Calu3 (cell line): ENCODE data around the gene LGR5. TPM values are rescaled to one million over a fixed set of nuclear protein-coding genes. Genes with fewer than 3 reads are reported as not detected.

Experiments used
- BruUV-seq: library from RNA; stranded (reverse); fragments of 400-500 nt; replicated peaks from 2 replicates; lab custom pipeline; 2021; lab: Mats Ljungman, UMichigan
- CTCF ChIA-PET: fragments of 300-600 bp; sonication (Branson Sonifier 250); formaldehyde crosslinking; loops from one replicate; lab custom pipeline; 2022; ENCODE audit warnings: antibody characterized with exemption; lab: Charles Lee
- DNase-seq: peaks from one replicate; pipeline ENCODE4 v3.0.0; 2022
- H3K27ac Mint-ChIP-seq: one replicate; pipeline ENCODE4 v1.8.0; 2022; ENCODE audit warnings: mixed read lengths; ENCODE audit not compliant: unreplicated experiment
- H3K27me3 Mint-ChIP-seq: one replicate; pipeline ENCODE4 v1.8.0; 2022; ENCODE audit warnings: mixed read lengths; ENCODE audit not compliant: unreplicated experiment
- H3K36me3 Mint-ChIP-seq: one replicate; pipeline ENCODE4 v1.8.0; 2022; ENCODE audit warnings: mild to moderate bottlenecking, moderate library complexity, mixed read lengths; ENCODE audit not compliant: insufficient read depth, unreplicated experiment
- H3K4me1 Mint-ChIP-seq: one replicate; pipeline ENCODE4 v1.8.0; 2022; ENCODE audit warnings: mild to moderate bottlenecking, low read depth, mixed read lengths; ENCODE audit not compliant: unreplicated experiment
- H3K4me3 Mint-ChIP-seq: one replicate; pipeline ENCODE4 v1.8.0; 2022; ENCODE audit warnings: mild to moderate bottlenecking, low read depth, moderate library complexity, mixed read lengths; ENCODE audit not compliant: unreplicated experiment
- H3K9me3 Mint-ChIP-seq: one replicate; pipeline ENCODE4 v1.8.0; 2022; ENCODE audit warnings: low read depth, mixed read lengths; ENCODE audit not compliant: unreplicated experiment
- CTCF ChIP-seq: fragments of 200-600 bp; IDR thresholded peaks from one replicate; pipeline ENCODE4 v1.8.0; 2022; ENCODE audit warnings: antibody characterized with exemption; ENCODE audit not compliant: unreplicated experiment
- intact Hi-C: fragments of 100-400 bp; cut with micrococcal nuclease; formaldehyde crosslinking; loops from one replicate; pipeline ENCODE4 v1.10.0; 2022; ENCODE audit not compliant: unreplicated experiment
- total RNA-seq: library from RNA; stranded (reverse); gene quantifications from 2 replicates; pipeline ENCODE4 v1.2.3, GENCODE V29; 2022

The LGR5 gene
- total RNA-seq, 1 experiment from 2014 or later, result 0.09 TPM

GRCh38 chr12:71430756-71431155 is 8.8 kb upstream of the LGR5 start:
- CTCF ChIA-PET, result no interaction called here
- no peak for DNase-seq
- no peaks in the 10 kb centered on the region for H3K9me3 Mint-ChIP-seq
- H3K27ac Mint-ChIP-seq, result no peak overlapping the region
- H3K36me3 Mint-ChIP-seq, result no peaks in the 10 kb centered on the region
- H3K4me3 Mint-ChIP-seq, result no peak overlapping the region
- intact Hi-C loops, result no loop called here
- no TSS peak for BruUV-seq
- H3K27me3 Mint-ChIP-seq, result peaks cover 49% of the 10 kb centered on the region
- H3K4me1 Mint-ChIP-seq, result no peaks in the 10 kb centered on the region
- TF ChIP-seq CTCF, result no peak

- peaks cover 49% of the 10 kb centered on the region for H3K27me3 Mint-ChIP-seq
- intact Hi-C loops, result no loop called here
- no peak overlapping the region for H3K4me3 Mint-ChIP-seq
- H3K4me1 Mint-ChIP-seq, result no peaks in the 10 kb centered on the region
- CTCF ChIA-PET, result no interaction called here
- no peak for DNase-seq
- no TSS peak for BruUV-seq
- no peak overlapping the region for H3K27ac Mint-ChIP-seq
- no peak for TF ChIP-seq CTCF
- peaks cover 3% of the 10 kb centered on the region for H3K9me3 Mint-ChIP-seq
- no peaks in the 10 kb centered on the region for H3K36me3 Mint-ChIP-seq
Observed at GRCh38 chr12:71431991-71432390, 7.6 kb upstream of the LGR5 start.

GRCh38 chr12:71432936-71433335 is 6.7 kb upstream of the LGR5 start:
- BruUV-seq, result no TSS peak
- CTCF ChIA-PET, result no interaction called here
- no peak for TF ChIP-seq CTCF

GRCh38 chr12:71436696-71437095 is 2.9 kb upstream of the LGR5 start:
- H3K27ac Mint-ChIP-seq, result no peak overlapping the region
- no peak for TF ChIP-seq CTCF
- no peak overlapping the region for H3K4me3 Mint-ChIP-seq
- no TSS peak for BruUV-seq
- H3K36me3 Mint-ChIP-seq, result peaks cover 11% of the 10 kb centered on the region
- intact Hi-C loops, result no loop called here
- H3K27me3 Mint-ChIP-seq, result peaks cover 70% of the 10 kb centered on the region
- H3K9me3 Mint-ChIP-seq, result peaks cover 9% of the 10 kb centered on the region
- DNase-seq, result no peak
- CTCF ChIA-PET, result no interaction called here
- peaks cover 25% of the 10 kb centered on the region for H3K4me1 Mint-ChIP-seq

More at GRCh38 chr12:71432936-71433335, 6.7 kb upstream of the LGR5 start:
- Mint-ChIP-seq H3K27ac (no peak overlapping the region), H3K4me1 (no peaks in the 10 kb centered on the region), H3K4me3 (no peak overlapping the region), H3K27me3 (peaks cover 50% of the 10 kb centered on the region), H3K9me3 (peaks cover 9% of the 10 kb centered on the region), H3K36me3 (no peaks in the 10 kb centered on the region)
- intact Hi-C loops, result no loop called here
- no peak for DNase-seq
